Measurements from ENCODE around the gene ADAMTS7. TPM values are rescaled to one million over a fixed set of nuclear protein-coding genes. Genes with fewer than 3 reads are reported as not detected.
"Not testable (repeated sequence)": the region's sequence is repeated elsewhere in the genome, so short reads cannot be mapped to it uniquely, and the experiment has no call there.

Gene ADAMTS7
- total and polyA plus RNA-seq, 8 donors: 0.31 to 102 (median 2.3) TPM

GRCh38 chr15:78768096-78768495, 43.2 kb downstream of the ADAMTS7 start:
- 71 to 91% (median 78%) methylated on average over 11 to 13 of the region's 13 CpGs for WGBS, 5 donors
- Histone ChIP-seq H3K9me3 (no peaks in the 10 kb centered on the region), H3K4me1 (no peaks in the 10 kb centered on the region), H3K27ac (no peak overlapping the region), H3K36me3 (no peaks in the 10 kb centered on the region), H3K27me3 (no peaks in the 10 kb centered on the region), H3K4me3 (no peak overlapping the region)
- DNase-seq: no peak
- TF ChIP-seq POLR2A (IDR thresholded peaks at IDR 0.05): no peak
- TF ChIP-seq, protein P1, sequence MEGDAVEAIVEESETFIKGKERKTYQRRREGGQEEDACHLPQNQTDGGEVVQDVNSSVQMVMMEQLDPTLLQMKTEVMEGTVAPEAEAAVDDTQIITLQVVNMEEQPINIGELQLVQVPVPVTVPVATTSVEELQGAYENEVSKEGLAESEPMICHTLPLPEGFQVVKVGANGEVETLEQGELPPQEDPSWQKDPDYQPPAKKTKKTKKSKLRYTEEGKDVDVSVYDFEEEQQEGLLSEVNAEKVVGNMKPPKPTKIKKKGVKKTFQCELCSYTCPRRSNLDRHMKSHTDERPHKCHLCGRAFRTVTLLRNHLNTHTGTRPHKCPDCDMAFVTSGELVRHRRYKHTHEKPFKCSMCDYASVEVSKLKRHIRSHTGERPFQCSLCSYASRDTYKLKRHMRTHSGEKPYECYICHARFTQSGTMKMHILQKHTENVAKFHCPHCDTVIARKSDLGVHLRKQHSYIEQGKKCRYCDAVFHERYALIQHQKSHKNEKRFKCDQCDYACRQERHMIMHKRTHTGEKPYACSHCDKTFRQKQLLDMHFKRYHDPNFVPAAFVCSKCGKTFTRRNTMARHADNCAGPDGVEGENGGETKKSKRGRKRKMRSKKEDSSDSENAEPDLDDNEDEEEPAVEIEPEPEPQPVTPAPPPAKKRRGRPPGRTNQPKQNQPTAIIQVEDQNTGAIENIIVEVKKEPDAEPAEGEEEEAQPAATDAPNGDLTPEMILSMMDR (IDR thresholded peaks at IDR 0.05): no peak
- TF ChIP-seq POLR2AphosphoS5 (IDR thresholded peaks at IDR 0.05): no peak
- no peak for TF ChIP-seq EP300 (IDR thresholded peaks at IDR 0.05)
- intact Hi-C loops (cut with DNase I; ENCODE audit: low total_unique reads): no loop called here

GRCh38 chr15:78767331-78767951, 43.8 kb downstream of the ADAMTS7 start:
- no peak overlapping the region for H3K4me3 ChIP-seq
- no peaks in the 10 kb centered on the region for H3K4me1 ChIP-seq
- intact Hi-C loops (cut with DNase I; ENCODE audit: low total_unique reads): no loop called here
- H3K9me3 ChIP-seq: no peaks in the 10 kb centered on the region
- H3K27ac ChIP-seq: no peak overlapping the region
- WGBS, 5 donors: 86 to 100% (median 92%) methylated on average over 1 to 16 of the region's 16 CpGs
- TF ChIP-seq POLR2AphosphoS5 (IDR thresholded peaks at IDR 0.05) (no peak), EP300 (IDR thresholded peaks at IDR 0.05) (no peak), POLR2A (IDR thresholded peaks at IDR 0.05) (no peak)
- TF ChIP-seq, protein P1 (IDR thresholded peaks at IDR 0.05): no peak
- DNase-seq: no peak
- no peaks in the 10 kb centered on the region for H3K27me3 ChIP-seq
- H3K36me3 ChIP-seq: no peaks in the 10 kb centered on the region

- H3K36me3 ChIP-seq; H3K9me3 ChIP-seq; intact Hi-C loops (cut with DNase I; ENCODE audit: low total_unique reads); DNase-seq; H3K4me3 ChIP-seq; H3K27me3 ChIP-seq; H3K27ac ChIP-seq; H3K4me1 ChIP-seq: not testable (repeated sequence)
- 92 to 100% (median 95%) methylated on average over 3 to 21 of the region's 21 CpGs for WGBS, 5 donors
Observed at GRCh38 chr15:78766641-78767071, 44.6 kb downstream of the ADAMTS7 start.

DNA sequence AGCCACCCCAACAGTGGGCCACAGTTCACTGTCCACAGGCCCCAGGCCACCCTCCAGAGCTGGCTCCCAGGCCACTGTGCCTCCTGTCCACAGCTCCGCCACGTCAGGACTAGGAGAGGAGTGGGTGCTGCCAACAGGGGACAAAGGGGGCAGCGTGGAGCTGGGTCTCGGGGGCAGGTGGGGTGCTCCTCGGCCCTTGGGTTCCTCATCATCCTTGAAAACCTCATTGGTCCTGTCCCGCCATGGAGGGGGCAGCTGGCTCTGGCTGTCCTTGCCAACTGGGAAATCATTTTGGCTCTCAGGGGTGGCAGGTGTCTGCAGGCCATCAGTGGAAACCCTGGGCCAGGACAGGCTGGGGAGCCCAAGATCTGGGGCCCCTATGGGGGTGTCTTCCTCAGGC, 45.2 kb downstream of the ADAMTS7 start:
- Histone ChIP-seq H3K27ac (no peak overlapping the region), H3K27me3 (no peaks in the 10 kb centered on the region), H3K9me3 (no peaks in the 10 kb centered on the region), H3K36me3 (no peaks in the 10 kb centered on the region), H3K4me1 (peaks cover 0 to 12% (median 5%) of the 10 kb centered on the region in 4 donors), H3K4me3 (no peak overlapping the region)
- intact Hi-C loops (cut with DNase I; ENCODE audit: low total_unique reads): no loop called here
- no peak for DNase-seq
- TF ChIP-seq, protein P1 (IDR thresholded peaks at IDR 0.05): no peak
- TF ChIP-seq EP300 (IDR thresholded peaks at IDR 0.05) (no peak), POLR2A (IDR thresholded peaks at IDR 0.05) (no peak), POLR2AphosphoS5 (IDR thresholded peaks at IDR 0.05) (no peak)
- 91 to 97% (median 93%) methylated on average over 5 to 6 of the region's 6 CpGs for WGBS, 5 donors

GRCh38 chr15:78765154-78765860, 46.0 kb downstream of the ADAMTS7 start:
- H3K9me3 ChIP-seq; DNase-seq; H3K27me3 ChIP-seq; H3K4me3 ChIP-seq; H3K27ac ChIP-seq; H3K36me3 ChIP-seq; intact Hi-C loops (cut with DNase I; ENCODE audit: low total_unique reads): not testable (repeated sequence)
- peaks cover 0 to 16% (median 8%) of the 10 kb centered on the region in 4 donors for H3K4me1 ChIP-seq
- 83 to 86% (median 85%) methylated on average over 2 to 18 of the region's 18 CpGs; no CpG with 5 or more reads in 1 of the 5 donors for WGBS, 5 donors

GRCh38 chr15:78764340-78765153, 46.7 kb downstream of the ADAMTS7 start:
- DNase-seq; H3K9me3 ChIP-seq; H3K36me3 ChIP-seq; H3K4me3 ChIP-seq; intact Hi-C loops (cut with DNase I; ENCODE audit: low total_unique reads); H3K27ac ChIP-seq; H3K27me3 ChIP-seq: not testable (repeated sequence)
- 77 to 85% (median 82%) methylated on average over 17 to 28 of the region's 28 CpGs for WGBS, 5 donors
- H3K4me1 ChIP-seq: peaks cover 5 to 23% (median 15%) of the 10 kb centered on the region in 4 donors
